NCI-H1105 treated with DMSO at 0.1 percent for 48 hours (cell line): ENCODE measurements around the gene PSAPL1.

Experiments used
- DNase-seq: peaks from one replicate; lab custom pipeline; 2025; lab: John Stamatoyannopoulos, UW

Gene PSAPL1

DNA sequence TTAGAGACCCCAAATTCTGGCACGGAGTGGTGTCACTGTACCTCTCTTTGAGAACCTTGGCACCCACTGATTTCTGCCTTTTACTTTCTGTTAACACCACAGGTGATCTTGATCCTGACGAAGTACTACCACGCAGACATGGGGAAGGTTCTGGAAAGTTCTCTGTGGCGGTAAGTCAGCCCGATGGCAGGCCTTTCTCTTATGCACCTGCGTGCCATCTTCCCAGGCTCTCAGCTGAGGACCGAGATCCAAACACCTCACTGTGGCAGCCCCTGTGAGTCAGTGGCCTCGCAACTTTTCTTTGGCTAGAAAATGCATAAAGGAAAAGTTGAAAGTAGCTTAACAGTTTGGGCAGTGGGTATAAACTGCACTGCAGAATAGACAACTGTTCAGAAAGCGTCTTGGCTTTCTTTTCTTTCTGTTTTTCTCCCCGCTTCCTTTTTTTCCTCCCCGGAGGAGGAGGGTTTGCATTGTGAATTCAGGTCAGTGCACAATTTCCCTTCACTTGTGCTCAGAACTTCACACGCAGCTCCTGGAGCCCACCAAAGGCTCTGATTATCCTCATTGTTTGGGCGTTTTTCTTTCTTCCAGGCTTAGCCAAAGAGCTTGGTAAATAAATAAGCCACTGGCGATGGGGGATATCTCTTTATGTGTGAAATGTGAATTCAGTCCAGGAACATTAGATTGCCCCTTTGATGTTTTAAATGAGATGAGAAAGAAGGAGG lies 38.4 kb downstream of the PSAPL1 start:
- DNase-seq: no peak

DNA sequence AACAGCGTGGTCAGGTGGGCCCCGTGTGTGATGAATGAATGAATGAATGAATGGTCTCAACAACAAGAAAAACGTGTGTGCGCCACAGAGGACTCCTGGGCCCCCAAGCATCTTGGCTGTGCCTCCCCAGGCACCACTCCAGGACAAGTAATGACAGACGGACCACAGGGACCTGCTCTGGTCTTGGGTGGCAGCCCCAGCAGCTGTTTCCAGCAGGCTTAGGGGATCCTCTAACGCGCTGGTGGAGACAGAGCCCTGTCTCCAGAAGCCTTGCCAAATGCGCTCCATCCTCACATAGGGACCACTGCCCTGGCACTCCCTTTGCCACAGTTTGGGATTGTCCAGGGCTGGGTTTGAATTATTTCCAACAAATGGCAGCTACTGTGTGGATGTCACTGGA lies 39.1 kb downstream of the PSAPL1 start:
- no peak for DNase-seq

- DNase-seq: no peak
These were observed 39.9 kb downstream of the PSAPL1 start for GRCh38 chr4:7394681-7395451.

- no peak for DNase-seq
These were observed 40.8 kb downstream of the PSAPL1 start for GRCh38 chr4:7393601-7394575.

GRCh38 chr4:7392438-7393421 lies 42.0 kb downstream of the PSAPL1 start:
- no peak for DNase-seq

- no peak for DNase-seq
These were observed 42.9 kb downstream of the PSAPL1 start for GRCh38 chr4:7391637-7392437.

- no peak for DNase-seq
These were observed 43.7 kb downstream of the PSAPL1 start for GRCh38 chr4:7390906-7391636.

DNA sequence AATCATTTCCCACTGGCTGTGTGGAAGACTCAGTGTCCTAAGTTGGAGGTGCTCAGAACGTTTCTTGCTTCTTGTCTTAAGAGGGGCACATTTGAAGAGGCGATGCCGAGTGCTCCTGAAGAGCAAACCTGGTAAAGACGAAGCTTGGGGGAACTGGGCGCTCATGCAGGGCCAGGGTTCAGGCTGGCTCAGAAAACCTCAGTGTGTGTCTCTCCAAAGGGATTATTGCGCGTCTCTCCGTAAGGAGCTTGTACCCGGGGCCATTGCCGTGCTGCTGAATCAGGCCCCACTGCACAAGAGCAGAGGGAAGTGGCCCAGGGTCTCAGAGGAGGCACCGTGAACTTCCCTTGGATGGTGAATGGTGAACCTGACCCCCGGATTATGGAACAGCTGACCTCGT lies 44.4 kb downstream of the PSAPL1 start:
- no peak for DNase-seq

- no peak for DNase-seq
These were observed 45.0 kb downstream of the PSAPL1 start for GRCh38 chr4:7389719-7390118.

DNA sequence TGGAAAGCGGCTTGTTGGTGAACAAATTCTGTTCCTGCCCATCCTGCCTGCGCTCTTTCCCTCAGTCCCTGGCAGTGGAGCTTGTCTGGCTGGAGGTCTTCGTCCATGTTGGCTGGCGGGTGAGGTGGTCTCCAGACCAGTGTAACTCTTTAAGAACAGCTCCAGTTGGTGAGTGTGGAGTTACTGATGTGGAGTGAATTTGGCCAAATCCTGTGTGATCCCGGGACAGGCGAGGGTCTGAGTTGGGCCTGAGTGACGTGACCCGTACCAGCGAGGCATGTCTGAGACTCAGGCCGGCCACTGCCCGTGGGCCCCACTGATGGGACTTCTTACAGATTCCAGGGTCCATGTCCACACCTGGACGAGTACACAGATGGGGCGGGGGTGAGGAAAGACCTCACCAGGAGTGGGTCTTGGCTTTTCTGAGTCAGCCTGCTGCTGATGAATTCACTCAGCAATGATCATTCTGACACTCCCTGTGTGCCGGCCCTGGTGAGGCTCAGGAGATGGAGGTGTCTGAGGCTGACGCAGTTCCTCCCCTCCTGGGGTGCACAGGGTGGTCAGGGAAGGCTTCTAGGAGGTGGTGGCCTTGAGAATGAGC lies 45.5 kb downstream of the PSAPL1 start:
- no peak for DNase-seq

DNA sequence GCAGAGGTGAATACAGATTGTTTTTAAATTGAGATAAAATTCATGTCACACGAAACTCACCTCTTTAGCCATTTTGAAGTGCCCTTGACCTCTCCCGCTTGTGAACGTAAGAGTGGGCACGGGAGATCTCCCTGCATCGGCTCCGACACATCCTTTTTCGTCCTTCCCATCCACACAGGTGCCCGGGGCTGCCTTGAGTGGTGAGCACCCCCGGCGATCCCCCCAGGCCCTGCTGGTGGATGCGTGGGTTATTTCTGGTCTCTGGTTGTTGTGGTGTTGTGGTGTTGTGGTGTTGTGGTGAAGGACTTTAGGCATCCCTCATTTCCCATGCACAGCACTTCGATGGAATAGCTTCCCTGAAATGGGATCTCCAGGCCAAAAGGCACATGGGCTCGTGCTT lies 46.1 kb downstream of the PSAPL1 start:
- no peak for DNase-seq

DNA sequence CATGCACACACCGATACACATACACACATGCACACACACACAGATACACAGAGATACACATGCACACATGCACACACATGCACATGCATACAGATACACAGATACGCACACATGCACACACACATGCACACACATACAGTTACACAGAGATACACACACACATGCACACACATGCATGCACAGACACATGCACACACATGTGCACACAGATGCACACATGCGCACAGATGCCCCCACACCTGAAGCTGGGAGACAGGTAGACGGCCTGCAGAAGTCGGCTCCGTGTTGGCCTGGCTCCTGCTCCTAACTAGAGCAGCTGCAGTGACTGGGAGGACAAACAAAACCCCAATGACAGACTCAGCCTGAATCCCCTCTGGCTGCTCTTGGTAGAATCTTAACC lies 46.8 kb downstream of the PSAPL1 start:
- no peak for DNase-seq

- no peak for DNase-seq
These were observed 49.5 kb downstream of the PSAPL1 start for GRCh38 chr4:7384929-7385890.

DNA sequence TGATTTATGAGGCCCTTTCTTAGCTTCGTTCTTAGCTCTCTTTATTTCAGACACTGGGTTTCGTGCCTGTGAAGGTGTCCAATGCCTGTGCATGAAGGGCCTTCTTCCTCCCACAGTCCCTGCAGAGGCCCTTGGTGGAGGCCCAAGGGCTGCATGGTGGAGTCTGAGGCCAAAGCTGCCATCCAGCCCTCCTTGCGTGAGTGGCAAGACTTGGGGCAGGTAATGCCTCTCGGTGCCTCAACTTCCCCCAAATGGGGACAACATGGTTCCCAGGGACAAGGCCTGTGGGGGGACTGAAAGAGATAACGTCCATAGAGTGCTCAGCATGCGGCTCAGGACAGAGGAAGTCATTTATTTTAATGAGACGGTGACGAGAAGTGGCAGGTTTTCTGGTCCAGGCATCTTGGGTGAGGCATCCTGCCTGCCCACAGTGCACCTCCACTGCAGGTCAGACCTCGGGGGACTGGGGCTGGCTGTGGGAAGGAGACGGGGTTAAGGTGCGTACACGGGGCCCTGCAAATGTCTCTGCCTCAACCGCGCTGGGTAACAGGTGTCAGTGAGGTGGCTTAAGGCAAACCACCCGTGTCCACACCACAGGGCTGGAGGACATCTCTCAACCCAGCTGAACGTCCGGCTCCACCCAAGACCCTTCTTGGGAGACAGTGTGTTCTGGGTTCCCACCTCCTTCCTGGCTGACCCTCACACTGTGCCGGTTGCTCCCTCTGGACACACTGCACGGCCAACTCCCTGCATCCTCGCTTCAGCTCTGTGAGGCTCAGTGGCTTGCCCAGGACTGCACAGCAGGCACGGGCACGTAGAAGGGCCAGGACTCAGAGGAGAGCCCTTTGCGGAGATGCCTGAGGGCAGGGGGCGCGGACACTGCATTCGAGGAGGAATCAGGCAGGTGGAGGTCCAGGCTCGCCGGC lies 50.5 kb downstream of the PSAPL1 start:
- DNase-seq: no peak

GRCh38 chr4:7383266-7383665 lies 51.5 kb downstream of the PSAPL1 start:
- DNase-seq: no peak

GRCh38 chr4:7382634-7383014 lies 52.1 kb downstream of the PSAPL1 start:
- DNase-seq: no peak
